HCT116 (cell line): Measurements from ENCODE around the gene ARHGAP21.

Source experiments
- CBX3 ChIP-seq: IDR thresholded peaks from 2 replicates; pipeline ENCODE4 v1.6.1; 2012; ENCODE audit warnings: low read depth
- FOSL1 ChIP-seq: IDR thresholded peaks from 2 replicates; pipeline ENCODE4 v1.6.1; 2012; ENCODE audit warnings: low read depth
- POLR2A ChIP-seq: IDR thresholded peaks from 2 replicates; pipeline ENCODE4 v1.7.0; 2011; ENCODE audit warnings: borderline replicate concordance; ENCODE audit not compliant: insufficient read depth, insufficient read length; ENCODE audit errors: extremely low read depth
- SP1 ChIP-seq: IDR thresholded peaks from 2 replicates; pipeline ENCODE4 v1.6.1; 2012; ENCODE audit warnings: low read depth
- TF ChIP-seq, protein P1 (sequence below): IDR thresholded peaks from 2 replicates; pipeline ENCODE4 v1.6.1; 2011; ENCODE audit warnings: mild to moderate bottlenecking, low read length, moderate library complexity; ENCODE audit not compliant: insufficient replicate concordance; ENCODE audit errors: extremely low read depth
- TF ChIP-seq, protein P2 (sequence below), 3 experiments: fragments of 200-600 bp in 1 of 3; sonication (generic) in 1 of 3; IDR thresholded peaks in 2 of 3; conservative IDR thresholded peaks in 1 of 3; 2 replicates each; pipeline ENCODE4 v1.5.1; 2012 to 2017; ENCODE audit warnings: low read depth in 2 of 3, low read length in 2 of 3, antibody characterized with exemption in 1 of 3, borderline replicate concordance in 1 of 3, control low read depth in 1 of 3, mild to moderate bottlenecking in 1 of 3, mixed read lengths in 1 of 3, mixed run types in 1 of 3, moderate library complexity in 1 of 3; ENCODE audit not compliant: insufficient read depth in 1 of 3
- TF ChIP-seq, protein P3 (sequence below): IDR thresholded peaks from 2 replicates; pipeline ENCODE4 v1.6.1; 2012
- TF ChIP-seq, protein P4 (sequence below): IDR thresholded peaks from 2 replicates; pipeline ENCODE4 v1.6.1; 2012; ENCODE audit warnings: low read depth

DNA sequence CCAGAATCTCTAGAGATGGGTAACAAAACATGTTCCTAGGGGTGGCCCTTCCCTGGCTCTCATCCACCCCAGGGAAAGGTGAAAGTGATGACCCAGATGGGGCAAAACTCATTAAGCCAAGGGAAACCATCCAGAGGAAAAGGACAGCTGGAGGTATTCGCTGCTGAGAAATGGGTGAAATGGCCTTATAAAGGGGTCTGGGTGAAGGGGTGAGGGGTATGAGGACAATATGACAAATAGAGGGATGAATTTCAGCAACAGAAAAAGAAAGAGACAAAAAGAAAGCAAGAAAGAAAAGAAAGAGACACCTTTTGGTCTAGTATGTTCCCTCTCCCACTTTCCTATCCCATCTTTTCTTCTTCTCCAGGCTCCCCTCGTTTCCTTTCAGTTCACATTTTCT, 26.6 kb downstream of the ARHGAP21 start:
- TF ChIP-seq, protein P1, sequence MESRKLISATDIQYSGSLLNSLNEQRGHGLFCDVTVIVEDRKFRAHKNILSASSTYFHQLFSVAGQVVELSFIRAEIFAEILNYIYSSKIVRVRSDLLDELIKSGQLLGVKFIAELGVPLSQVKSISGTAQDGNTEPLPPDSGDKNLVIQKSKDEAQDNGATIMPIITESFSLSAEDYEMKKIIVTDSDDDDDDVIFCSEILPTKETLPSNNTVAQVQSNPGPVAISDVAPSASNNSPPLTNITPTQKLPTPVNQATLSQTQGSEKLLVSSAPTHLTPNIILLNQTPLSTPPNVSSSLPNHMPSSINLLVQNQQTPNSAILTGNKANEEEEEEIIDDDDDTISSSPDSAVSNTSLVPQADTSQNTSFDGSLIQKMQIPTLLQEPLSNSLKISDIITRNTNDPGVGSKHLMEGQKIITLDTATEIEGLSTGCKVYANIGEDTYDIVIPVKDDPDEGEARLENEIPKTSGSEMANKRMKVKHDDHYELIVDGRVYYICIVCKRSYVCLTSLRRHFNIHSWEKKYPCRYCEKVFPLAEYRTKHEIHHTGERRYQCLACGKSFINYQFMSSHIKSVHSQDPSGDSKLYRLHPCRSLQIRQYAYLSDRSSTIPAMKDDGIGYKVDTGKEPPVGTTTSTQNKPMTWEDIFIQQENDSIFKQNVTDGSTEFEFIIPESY: no peak
- TF ChIP-seq SP1 (no peak), FOSL1 (no peak), POLR2A (no peak), CBX3 (no peak)
- TF ChIP-seq, protein P2, sequence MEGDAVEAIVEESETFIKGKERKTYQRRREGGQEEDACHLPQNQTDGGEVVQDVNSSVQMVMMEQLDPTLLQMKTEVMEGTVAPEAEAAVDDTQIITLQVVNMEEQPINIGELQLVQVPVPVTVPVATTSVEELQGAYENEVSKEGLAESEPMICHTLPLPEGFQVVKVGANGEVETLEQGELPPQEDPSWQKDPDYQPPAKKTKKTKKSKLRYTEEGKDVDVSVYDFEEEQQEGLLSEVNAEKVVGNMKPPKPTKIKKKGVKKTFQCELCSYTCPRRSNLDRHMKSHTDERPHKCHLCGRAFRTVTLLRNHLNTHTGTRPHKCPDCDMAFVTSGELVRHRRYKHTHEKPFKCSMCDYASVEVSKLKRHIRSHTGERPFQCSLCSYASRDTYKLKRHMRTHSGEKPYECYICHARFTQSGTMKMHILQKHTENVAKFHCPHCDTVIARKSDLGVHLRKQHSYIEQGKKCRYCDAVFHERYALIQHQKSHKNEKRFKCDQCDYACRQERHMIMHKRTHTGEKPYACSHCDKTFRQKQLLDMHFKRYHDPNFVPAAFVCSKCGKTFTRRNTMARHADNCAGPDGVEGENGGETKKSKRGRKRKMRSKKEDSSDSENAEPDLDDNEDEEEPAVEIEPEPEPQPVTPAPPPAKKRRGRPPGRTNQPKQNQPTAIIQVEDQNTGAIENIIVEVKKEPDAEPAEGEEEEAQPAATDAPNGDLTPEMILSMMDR (IDR thresholded peaks at IDR 0.05 in 2 of 3, conservative IDR thresholded peaks at IDR 0.05 in 1 of 3; ENCODE audit: borderline replicate concordance in 1 of 3, insufficient read depth in 1 of 3, low read depth in 2 of 3, low read length in 2 of 3): no peak
- TF ChIP-seq, protein P3, sequence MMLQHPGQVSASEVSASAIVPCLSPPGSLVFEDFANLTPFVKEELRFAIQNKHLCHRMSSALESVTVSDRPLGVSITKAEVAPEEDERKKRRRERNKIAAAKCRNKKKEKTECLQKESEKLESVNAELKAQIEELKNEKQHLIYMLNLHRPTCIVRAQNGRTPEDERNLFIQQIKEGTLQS: no peak
- TF ChIP-seq, protein P4, sequence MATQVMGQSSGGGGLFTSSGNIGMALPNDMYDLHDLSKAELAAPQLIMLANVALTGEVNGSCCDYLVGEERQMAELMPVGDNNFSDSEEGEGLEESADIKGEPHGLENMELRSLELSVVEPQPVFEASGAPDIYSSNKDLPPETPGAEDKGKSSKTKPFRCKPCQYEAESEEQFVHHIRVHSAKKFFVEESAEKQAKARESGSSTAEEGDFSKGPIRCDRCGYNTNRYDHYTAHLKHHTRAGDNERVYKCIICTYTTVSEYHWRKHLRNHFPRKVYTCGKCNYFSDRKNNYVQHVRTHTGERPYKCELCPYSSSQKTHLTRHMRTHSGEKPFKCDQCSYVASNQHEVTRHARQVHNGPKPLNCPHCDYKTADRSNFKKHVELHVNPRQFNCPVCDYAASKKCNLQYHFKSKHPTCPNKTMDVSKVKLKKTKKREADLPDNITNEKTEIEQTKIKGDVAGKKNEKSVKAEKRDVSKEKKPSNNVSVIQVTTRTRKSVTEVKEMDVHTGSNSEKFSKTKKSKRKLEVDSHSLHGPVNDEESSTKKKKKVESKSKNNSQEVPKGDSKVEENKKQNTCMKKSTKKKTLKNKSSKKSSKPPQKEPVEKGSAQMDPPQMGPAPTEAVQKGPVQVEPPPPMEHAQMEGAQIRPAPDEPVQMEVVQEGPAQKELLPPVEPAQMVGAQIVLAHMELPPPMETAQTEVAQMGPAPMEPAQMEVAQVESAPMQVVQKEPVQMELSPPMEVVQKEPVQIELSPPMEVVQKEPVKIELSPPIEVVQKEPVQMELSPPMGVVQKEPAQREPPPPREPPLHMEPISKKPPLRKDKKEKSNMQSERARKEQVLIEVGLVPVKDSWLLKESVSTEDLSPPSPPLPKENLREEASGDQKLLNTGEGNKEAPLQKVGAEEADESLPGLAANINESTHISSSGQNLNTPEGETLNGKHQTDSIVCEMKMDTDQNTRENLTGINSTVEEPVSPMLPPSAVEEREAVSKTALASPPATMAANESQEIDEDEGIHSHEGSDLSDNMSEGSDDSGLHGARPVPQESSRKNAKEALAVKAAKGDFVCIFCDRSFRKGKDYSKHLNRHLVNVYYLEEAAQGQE: no peak
